ENCODE data around the gene ROBO2.

The ROBO2 gene

GRCh38 chr3:77536038-77536775 lies 496.3 kb downstream of the ROBO2 start:
- Histone ChIP-seq H3K4me3 (ENCODE audit: low read depth, low read length) (no peak overlapping the region), H3K36me3 (ENCODE audit: control insufficient read depth in 2 of 2, insufficient read depth in 1 of 2, low read length in 2 of 2) (no peaks in the 10 kb centered on the region), H3K9me3 (ENCODE audit: control insufficient read depth, insufficient read depth, low read depth, low read length) (no peaks in the 10 kb centered on the region), H3K27ac (ENCODE audit: extremely low read depth, low read depth, low read length) (no peak overlapping the region), H3K4me1 (ENCODE audit: control insufficient read depth, insufficient read depth, low read length) (no peaks in the 10 kb centered on the region)
- CTCF ChIA-PET, result no interaction called here
- POLR2A ChIA-PET, result no interaction called here
- TF ChIP-seq GLI2 (tag by site-specific recombination; IDR thresholded peaks at IDR 0.05; ENCODE audit: borderline replicate concordance, low read depth), result no peak
- no peak for TF ChIP-seq ZNF664 (tag by site-specific recombination; IDR thresholded peaks at IDR 0.05)
- no peak for TF ChIP-seq BCL11B (tag by site-specific recombination; IDR thresholded peaks at IDR 0.05; ENCODE audit: low read depth)
- TF ChIP-seq ZNF544 (tag by site-specific recombination; IDR thresholded peaks at IDR 0.05), result no peak

- no peak overlapping the region for H3K27ac ChIP-seq (ENCODE audit: extremely low read depth, low read depth, low read length)
- H3K9me3 ChIP-seq (ENCODE audit: control insufficient read depth, insufficient read depth, low read depth, low read length), result no peaks in the 10 kb centered on the region
- H3K4me1 ChIP-seq (ENCODE audit: control insufficient read depth, insufficient read depth, low read length), result no peaks in the 10 kb centered on the region
- H3K36me3 ChIP-seq (ENCODE audit: control insufficient read depth in 2 of 2, insufficient read depth in 1 of 2, low read length in 2 of 2), result no peaks in the 10 kb centered on the region
- ChIA-PET CTCF (no interaction called here), POLR2A (no interaction called here)
- no peak for TF ChIP-seq ZNF785 (tag by site-specific recombination; IDR thresholded peaks at IDR 0.05)
- no peak for TF ChIP-seq ZNF37A (tag by site-specific recombination; IDR thresholded peaks at IDR 0.05)
- no peak for TF ChIP-seq YY2 (tag by site-specific recombination; IDR thresholded peaks at IDR 0.05)
- TF ChIP-seq ZNF624 (tag by site-specific recombination; IDR thresholded peaks at IDR 0.05), result no peak
- TF ChIP-seq MZF1 (tag by site-specific recombination; IDR thresholded peaks at IDR 0.05; ENCODE audit: borderline replicate concordance), result no peak
- TF ChIP-seq ZBTB10 (tag by site-specific recombination; IDR thresholded peaks at IDR 0.05), result no peak
- TF ChIP-seq ZNF324 (tag by site-specific recombination; IDR thresholded peaks at IDR 0.05), result no peak
- no peak for TF ChIP-seq ZNF629 (tag by site-specific recombination; IDR thresholded peaks at IDR 0.05)
- TF ChIP-seq BCL11A (tag by site-specific recombination; IDR thresholded peaks at IDR 0.05; ENCODE audit: low read depth), result no peak
- no peak for TF ChIP-seq ZFP69B (tag by site-specific recombination; IDR thresholded peaks at IDR 0.05)
- TF ChIP-seq ZNF223 (tag by site-specific recombination; IDR thresholded peaks at IDR 0.05), result no peak
- no peak for TF ChIP-seq ZNF529 (tag by site-specific recombination; IDR thresholded peaks at IDR 0.05; ENCODE audit: insufficient replicate concordance)
- no peak for TF ChIP-seq ZNF10 (tag by site-specific recombination; IDR thresholded peaks at IDR 0.05)
- TF ChIP-seq ZNF211 (tag by site-specific recombination; IDR thresholded peaks at IDR 0.05; ENCODE audit: low read depth), result no peak
- no peak for TF ChIP-seq ZBTB44 (tag by site-specific recombination; IDR thresholded peaks at IDR 0.05)
- no peak for TF ChIP-seq FEZF1 (tag by site-specific recombination; IDR thresholded peaks at IDR 0.05)
- TF ChIP-seq ZNF692 (tag by site-specific recombination; IDR thresholded peaks at IDR 0.05), result no peak
- no peak for TF ChIP-seq ZBTB1 (tag by site-specific recombination; IDR thresholded peaks at IDR 0.05)
- H3K4me3 ChIP-seq (ENCODE audit: low read depth, low read length), result no peak overlapping the region
These were observed 499.1 kb downstream of the ROBO2 start for GRCh38 chr3:77539014-77539413.

Measured in HEK293 (cell line).